Measurements from ENCODE around the gene ZNF385D. TPM values are rescaled to one million over a fixed set of nuclear protein-coding genes. Genes with fewer than 3 reads are reported as not detected.

ZNF385D gene
- total RNA-seq, 2 donors from 2014 or later: 1.5 to 2.6 TPM

- Histone ChIP-seq H3K27ac (no peak overlapping the region), H3K9ac (ENCODE audit: low read depth in 2 of 2, low read length in 2 of 2) (no peak overlapping the region), H3K27me3 (no peaks in the 10 kb centered on the region), H3K36me3 (no peaks in the 10 kb centered on the region), H3K4me1 (no peaks in the 10 kb centered on the region), H3K9me3 (no peaks in the 10 kb centered on the region), H3K4me3 (no peak overlapping the region)
- TF ChIP-seq, protein P1, sequence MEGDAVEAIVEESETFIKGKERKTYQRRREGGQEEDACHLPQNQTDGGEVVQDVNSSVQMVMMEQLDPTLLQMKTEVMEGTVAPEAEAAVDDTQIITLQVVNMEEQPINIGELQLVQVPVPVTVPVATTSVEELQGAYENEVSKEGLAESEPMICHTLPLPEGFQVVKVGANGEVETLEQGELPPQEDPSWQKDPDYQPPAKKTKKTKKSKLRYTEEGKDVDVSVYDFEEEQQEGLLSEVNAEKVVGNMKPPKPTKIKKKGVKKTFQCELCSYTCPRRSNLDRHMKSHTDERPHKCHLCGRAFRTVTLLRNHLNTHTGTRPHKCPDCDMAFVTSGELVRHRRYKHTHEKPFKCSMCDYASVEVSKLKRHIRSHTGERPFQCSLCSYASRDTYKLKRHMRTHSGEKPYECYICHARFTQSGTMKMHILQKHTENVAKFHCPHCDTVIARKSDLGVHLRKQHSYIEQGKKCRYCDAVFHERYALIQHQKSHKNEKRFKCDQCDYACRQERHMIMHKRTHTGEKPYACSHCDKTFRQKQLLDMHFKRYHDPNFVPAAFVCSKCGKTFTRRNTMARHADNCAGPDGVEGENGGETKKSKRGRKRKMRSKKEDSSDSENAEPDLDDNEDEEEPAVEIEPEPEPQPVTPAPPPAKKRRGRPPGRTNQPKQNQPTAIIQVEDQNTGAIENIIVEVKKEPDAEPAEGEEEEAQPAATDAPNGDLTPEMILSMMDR (IDR thresholded peaks at IDR 0.05): no peak
- intact Hi-C loops (cut with DNase I): no loop called here
- DNase-seq: no peak
Measured at GRCh38 chr3:21562243-21562642, 188.8 kb downstream of the ZNF385D start.

DNA sequence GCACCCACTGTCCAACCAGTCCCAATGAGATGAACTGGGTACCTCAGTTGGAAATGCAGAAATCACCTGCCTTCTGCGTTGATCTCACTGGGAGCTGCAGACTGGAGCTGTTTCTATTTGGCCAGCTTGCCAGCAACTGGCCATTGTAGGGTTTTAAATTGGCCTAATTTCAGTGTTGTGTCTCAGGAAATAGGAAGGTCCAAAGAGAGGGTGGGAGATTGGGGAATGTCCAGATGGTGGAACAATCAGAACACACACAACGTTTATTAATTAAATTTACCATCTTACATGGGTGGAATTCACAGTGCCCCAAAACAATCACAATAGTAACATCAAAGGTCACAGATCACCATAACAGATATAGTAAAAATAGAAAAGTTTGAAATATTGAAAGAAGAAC is 189.5 kb downstream of the ZNF385D start:
- H3K4me3 ChIP-seq: no peak overlapping the region
- no peak overlapping the region for H3K9ac ChIP-seq (ENCODE audit: low read depth in 2 of 2, low read length in 2 of 2)
- H3K27me3 ChIP-seq: no peaks in the 10 kb centered on the region
- no peaks in the 10 kb centered on the region for H3K36me3 ChIP-seq
- H3K4me1 ChIP-seq: no peaks in the 10 kb centered on the region
- DNase-seq: no peak
- H3K27ac ChIP-seq: no peak overlapping the region
- intact Hi-C loops (cut with DNase I): no loop called here
- TF ChIP-seq, protein P1 (IDR thresholded peaks at IDR 0.05): no peak
- no peaks in the 10 kb centered on the region for H3K9me3 ChIP-seq

DNA sequence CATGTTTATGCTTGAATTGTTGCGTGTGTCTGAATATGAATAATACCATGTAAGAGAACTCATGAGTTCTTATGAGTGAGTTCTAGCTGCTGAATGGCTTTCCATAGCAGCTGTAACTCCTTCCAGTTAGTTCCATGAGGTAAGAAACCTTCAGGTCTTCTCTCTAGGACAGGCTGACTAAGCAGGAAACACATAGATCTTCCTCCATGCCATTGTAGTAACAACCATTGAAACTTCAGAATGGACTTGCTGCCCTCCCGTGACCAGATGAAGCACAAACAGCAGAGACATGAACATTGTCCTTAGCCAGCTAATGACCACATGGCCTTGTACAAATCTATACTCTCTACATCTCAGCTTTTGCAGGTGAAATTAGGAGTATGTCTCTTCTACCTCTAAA is 200.0 kb downstream of the ZNF385D start:
- Histone ChIP-seq H3K36me3 (no peaks in the 10 kb centered on the region), H3K27me3 (no peaks in the 10 kb centered on the region), H3K9me3 (no peaks in the 10 kb centered on the region), H3K27ac (no peak overlapping the region), H3K4me3 (no peak overlapping the region), H3K9ac (ENCODE audit: low read depth in 2 of 2, low read length in 2 of 2) (no peak overlapping the region), H3K4me1 (no peaks in the 10 kb centered on the region)
- no peak for DNase-seq
- TF ChIP-seq, protein P1 (IDR thresholded peaks at IDR 0.05): no peak
- intact Hi-C loops (cut with DNase I): no loop called here

DNA sequence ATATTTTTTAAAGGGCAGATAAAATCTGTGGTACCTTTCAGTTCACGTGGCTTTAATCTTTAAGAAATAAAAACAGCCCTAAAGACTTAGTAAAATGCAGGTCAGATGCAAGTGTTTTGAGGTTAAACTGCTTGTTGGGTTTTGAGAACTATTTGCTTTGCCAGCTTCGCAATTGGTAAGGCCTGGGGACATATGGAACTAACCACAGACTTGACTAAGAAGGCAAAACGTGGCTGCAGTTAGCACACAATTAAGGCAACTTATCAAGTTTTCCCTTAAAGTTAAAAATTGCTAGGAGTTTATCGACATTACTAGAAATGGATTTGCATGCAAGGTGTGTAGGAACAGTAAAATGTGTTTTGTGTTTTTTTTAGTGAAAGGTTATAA is 206.9 kb downstream of the ZNF385D start:
- no peak overlapping the region for H3K9ac ChIP-seq (ENCODE audit: low read depth in 2 of 2, low read length in 2 of 2)
- TF ChIP-seq, protein P1 (IDR thresholded peaks at IDR 0.05): no peak
- no peak overlapping the region for H3K27ac ChIP-seq
- no peaks in the 10 kb centered on the region for H3K9me3 ChIP-seq
- H3K4me3 ChIP-seq: no peak overlapping the region
- no peaks in the 10 kb centered on the region for H3K4me1 ChIP-seq
- intact Hi-C loops (cut with DNase I): no loop called here
- no peaks in the 10 kb centered on the region for H3K27me3 ChIP-seq
- H3K36me3 ChIP-seq: no peaks in the 10 kb centered on the region
- no peak for DNase-seq

DNA sequence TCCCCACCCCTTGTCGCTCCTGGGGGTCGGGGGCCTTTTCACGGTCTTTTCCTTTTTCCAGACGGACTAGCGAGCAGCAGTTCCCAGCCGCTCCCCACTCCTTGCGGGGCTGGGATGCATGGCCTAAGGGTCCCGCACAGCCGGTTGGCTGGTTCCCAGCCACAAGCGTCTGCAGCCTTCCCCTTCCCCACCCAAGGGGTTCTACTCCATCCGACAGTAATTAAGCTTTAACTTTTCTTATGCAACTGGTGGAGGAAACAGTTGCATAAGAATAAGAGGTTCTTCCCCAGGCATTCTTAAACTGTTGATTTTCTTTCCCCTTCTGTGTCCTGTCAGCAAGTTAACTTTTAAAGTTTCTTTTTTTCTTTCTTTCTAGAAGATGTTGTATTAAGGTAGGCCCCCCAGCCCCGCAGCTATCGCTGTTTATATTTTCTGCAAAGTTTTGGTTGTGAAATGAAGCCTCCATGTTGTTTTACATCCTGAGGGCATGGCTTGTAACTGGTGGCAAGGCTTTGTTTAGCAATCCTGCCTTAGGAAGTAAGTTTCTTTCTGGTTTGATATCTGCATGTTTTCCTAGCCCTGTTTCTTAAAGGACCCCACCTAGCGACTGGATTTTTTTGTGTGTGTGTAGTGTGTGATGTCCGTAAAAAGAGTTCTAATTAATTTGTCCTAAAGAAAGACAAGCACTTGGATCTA is 207.5 kb downstream of the ZNF385D start:
- TF ChIP-seq, protein P1 (IDR thresholded peaks at IDR 0.05): no peak
- no peaks in the 10 kb centered on the region for H3K27me3 ChIP-seq
- H3K36me3 ChIP-seq: no peaks in the 10 kb centered on the region
- H3K4me3 ChIP-seq: no peak overlapping the region
- H3K27ac ChIP-seq: no peak overlapping the region
- no peak for DNase-seq
- no peaks in the 10 kb centered on the region for H3K4me1 ChIP-seq
- no peaks in the 10 kb centered on the region for H3K9me3 ChIP-seq
- intact Hi-C loops (cut with DNase I): no loop called here
- H3K9ac ChIP-seq (ENCODE audit: low read depth in 2 of 2, low read length in 2 of 2): no peak overlapping the region

Measured in colonic mucosa (tissue), 4 donors.